GM18526 (cell line): Measurements from ENCODE around the gene CFAP119.

Experiments used
- POLR2A ChIP-seq: IDR thresholded peaks from 3 replicates; pipeline ENCODE4 v1.6.1; 2011; ENCODE audit not compliant: insufficient read length; ENCODE audit errors: extremely low read depth

CFAP119 gene

GRCh38 chr16:30720694-30721093, 41.2 kb downstream of the CFAP119 start:
- TF ChIP-seq POLR2A: no peak

DNA sequence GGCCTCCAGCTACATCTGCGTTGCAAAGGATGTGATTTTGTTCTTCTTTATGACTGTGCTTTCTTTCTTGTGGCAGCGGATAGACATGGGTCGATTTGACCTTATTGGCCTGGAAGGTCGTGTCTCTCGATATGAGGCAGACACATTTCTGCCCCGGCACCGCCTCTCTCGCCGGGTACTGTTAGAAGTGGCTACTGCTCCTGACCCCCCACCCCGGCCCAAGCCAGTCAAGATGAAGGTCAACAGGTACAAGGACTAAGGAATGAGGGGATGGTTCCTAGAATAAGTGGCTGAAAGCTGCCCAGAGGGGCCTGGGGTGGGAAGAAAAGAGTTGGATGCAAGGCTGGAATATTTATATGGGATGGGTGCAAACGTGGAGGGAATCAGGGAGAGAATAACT, 41.8 kb downstream of the CFAP119 start:
- TF ChIP-seq POLR2A: no peak

DNA sequence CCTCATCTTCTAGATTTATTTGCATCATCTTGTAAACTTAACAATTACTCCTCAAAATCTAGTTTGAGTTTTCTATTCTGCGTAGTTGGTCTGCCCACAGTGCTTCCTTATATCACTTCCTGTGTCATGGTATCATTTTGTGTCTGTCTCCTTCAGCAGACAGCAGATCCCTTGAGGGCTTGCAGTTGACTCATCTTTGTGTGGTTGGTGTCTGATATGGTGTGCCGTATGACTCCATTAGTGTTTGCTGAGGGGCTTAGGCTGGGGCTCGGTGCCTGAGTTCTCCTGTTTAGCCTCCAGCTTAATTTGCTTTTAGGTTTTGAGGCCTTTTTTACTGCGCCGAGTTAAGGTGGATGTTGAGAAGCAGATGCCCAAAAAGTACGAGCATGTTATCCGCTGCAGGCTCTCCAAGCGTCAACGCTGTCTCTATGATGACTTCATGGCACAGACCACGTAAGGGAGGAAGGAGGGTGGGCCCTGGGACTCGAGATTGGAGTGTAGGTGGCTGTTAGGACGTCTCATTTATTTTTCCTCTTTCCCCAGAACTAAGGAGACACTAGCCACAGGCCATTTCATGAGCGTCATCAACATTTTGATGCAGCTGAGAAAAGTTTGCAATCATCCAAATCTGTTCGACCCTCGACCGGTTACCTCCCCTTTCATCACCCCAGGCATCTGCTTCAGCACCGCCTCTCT, 46.0 kb downstream of the CFAP119 start:
- TF ChIP-seq POLR2A: no peak

GRCh38 chr16:30711712-30712111, 50.1 kb downstream of the CFAP119 start:
- TF ChIP-seq POLR2A: no peak

DNA sequence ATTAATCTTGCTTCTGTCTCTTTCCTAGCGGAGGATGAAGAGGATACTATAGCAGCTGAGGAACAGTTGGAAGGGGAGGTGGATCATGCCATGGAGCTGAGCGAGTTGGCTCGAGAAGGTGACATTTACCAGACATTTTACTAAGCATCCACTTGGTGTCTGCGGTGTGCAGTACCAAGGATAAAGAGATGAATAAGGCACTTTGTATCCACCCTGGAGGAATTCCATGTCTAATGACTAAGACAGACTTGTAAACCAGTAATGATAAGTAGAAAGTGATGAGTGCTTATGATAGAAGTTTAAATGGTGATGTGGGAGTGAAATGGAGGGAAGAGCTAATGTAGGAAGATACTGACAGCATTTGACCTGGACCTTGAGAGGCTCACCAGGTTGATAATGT, 50.9 kb downstream of the CFAP119 start:
- no peak for TF ChIP-seq POLR2A
